ENCODE data around the gene RPIA. TPM values are rescaled to one million over a fixed set of nuclear protein-coding genes. Genes with fewer than 3 reads are reported as not detected.

RPIA gene
- total RNA-seq, 1 experiment from 2014 or later = 14.1 TPM

DNA sequence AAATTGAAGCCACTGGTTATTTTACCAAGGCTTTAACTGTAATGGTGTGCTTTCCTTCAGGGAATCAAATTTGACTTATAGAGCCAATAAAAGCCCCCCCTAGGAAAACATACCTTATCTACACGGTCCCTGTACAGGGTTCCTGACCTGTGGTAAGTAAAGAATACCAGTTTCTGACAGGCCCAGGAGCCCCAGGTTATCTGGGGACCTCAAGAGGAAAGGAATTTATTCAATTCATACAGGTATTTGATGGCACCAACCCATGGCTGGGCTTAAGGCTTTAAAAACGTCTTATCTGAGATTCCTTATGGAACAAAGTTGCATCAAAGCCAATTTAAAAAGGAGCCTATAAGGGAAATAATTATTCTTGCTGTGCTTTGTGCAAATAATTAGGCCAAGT lies 7.0 kb upstream of the RPIA start:
- H3K27ac Mint-ChIP-seq (ENCODE audit: low read depth, unreplicated experiment) = no peak overlapping the region
- TF ChIP-seq CTCF (IDR thresholded peaks at IDR 0.05; ENCODE audit: unreplicated experiment) = no peak
- ChIA-PET POLR2A (no interaction called here), CTCF (interaction anchor here (0.7 to 2.0 kb wide), 4 partner anchors 10 to 129 kb away, joined by 3 to 12 read pairs (median 4); no protein-coding TSS in a partner anchor)
- no peak for DNase-seq (ENCODE audit: unreplicated experiment)
- intact Hi-C loops (cut with micrococcal nuclease) = no loop called here
- H3K4me1 Mint-ChIP-seq (ENCODE audit: insufficient read depth, unreplicated experiment) = peaks cover 4% of the 10 kb centered on the region
- no TSS peak for BruUV-seq (replicated peaks)
- H3K36me3 Mint-ChIP-seq (ENCODE audit: insufficient read depth, unreplicated experiment) = no peaks in the 10 kb centered on the region
- peaks cover 18% of the 10 kb centered on the region for H3K9me3 Mint-ChIP-seq (ENCODE audit: unreplicated experiment)
- H3K27me3 Mint-ChIP-seq (ENCODE audit: insufficient read depth, unreplicated experiment) = peaks cover 8% of the 10 kb centered on the region
- H3K4me3 Mint-ChIP-seq (ENCODE audit: unreplicated experiment) = no peak overlapping the region

- BruUV-seq (replicated peaks) = no TSS peak
- Mint-ChIP-seq H3K27ac (ENCODE audit: low read depth, unreplicated experiment) (no peak overlapping the region), H3K36me3 (ENCODE audit: insufficient read depth, unreplicated experiment) (peaks cover 5% of the 10 kb centered on the region), H3K4me1 (ENCODE audit: insufficient read depth, unreplicated experiment) (peaks cover 17% of the 10 kb centered on the region), H3K27me3 (ENCODE audit: insufficient read depth, unreplicated experiment) (no peaks in the 10 kb centered on the region), H3K4me3 (ENCODE audit: unreplicated experiment) (no peak overlapping the region), H3K9me3 (ENCODE audit: unreplicated experiment) (peaks cover 23% of the 10 kb centered on the region)
- ChIA-PET CTCF (interaction anchor here (1.3 to 2.0 kb wide), 3 partner anchors 13 to 18 kb away, joined by 8 to 12 read pairs (median 12); no protein-coding TSS in a partner anchor), POLR2A (no interaction called here)
- intact Hi-C loops (cut with micrococcal nuclease) = no loop called here
- no peak for TF ChIP-seq CTCF (IDR thresholded peaks at IDR 0.05; ENCODE audit: unreplicated experiment)
- no peak for DNase-seq (ENCODE audit: unreplicated experiment)
Measured at GRCh38 chr2:88686320-88686719, 5.2 kb upstream of the RPIA start.

- CTCF ChIA-PET = interaction anchor here (0.8 to 1.4 kb wide), 2 partner anchors 16 to 18 kb away, joined by 3 to 4 read pairs; no protein-coding TSS in a partner anchor
- intact Hi-C loops (cut with micrococcal nuclease) = no loop called here
- H3K27ac Mint-ChIP-seq (ENCODE audit: low read depth, unreplicated experiment) = no peak overlapping the region
Measured at GRCh38 chr2:88687384-88687783, 4.1 kb upstream of the RPIA start.

More at GRCh38 chr2:88687384-88687783, 4.1 kb upstream of the RPIA start:
- POLR2A ChIA-PET = no interaction called here
- Mint-ChIP-seq H3K36me3 (ENCODE audit: insufficient read depth, unreplicated experiment) (peaks cover 5% of the 10 kb centered on the region), H3K9me3 (ENCODE audit: unreplicated experiment) (peaks cover 23% of the 10 kb centered on the region), H3K4me1 (ENCODE audit: insufficient read depth, unreplicated experiment) (peaks cover 21% of the 10 kb centered on the region), H3K27me3 (ENCODE audit: insufficient read depth, unreplicated experiment) (no peaks in the 10 kb centered on the region), H3K4me3 (ENCODE audit: unreplicated experiment) (no peak overlapping the region)
- no peak for DNase-seq (ENCODE audit: unreplicated experiment)
- no TSS peak for BruUV-seq (replicated peaks)
- no peak for TF ChIP-seq CTCF (IDR thresholded peaks at IDR 0.05; ENCODE audit: unreplicated experiment)

All from MCF 10A (cell line).